Measurements from ENCODE around the gene DLG5.

DLG5 gene

DNA sequence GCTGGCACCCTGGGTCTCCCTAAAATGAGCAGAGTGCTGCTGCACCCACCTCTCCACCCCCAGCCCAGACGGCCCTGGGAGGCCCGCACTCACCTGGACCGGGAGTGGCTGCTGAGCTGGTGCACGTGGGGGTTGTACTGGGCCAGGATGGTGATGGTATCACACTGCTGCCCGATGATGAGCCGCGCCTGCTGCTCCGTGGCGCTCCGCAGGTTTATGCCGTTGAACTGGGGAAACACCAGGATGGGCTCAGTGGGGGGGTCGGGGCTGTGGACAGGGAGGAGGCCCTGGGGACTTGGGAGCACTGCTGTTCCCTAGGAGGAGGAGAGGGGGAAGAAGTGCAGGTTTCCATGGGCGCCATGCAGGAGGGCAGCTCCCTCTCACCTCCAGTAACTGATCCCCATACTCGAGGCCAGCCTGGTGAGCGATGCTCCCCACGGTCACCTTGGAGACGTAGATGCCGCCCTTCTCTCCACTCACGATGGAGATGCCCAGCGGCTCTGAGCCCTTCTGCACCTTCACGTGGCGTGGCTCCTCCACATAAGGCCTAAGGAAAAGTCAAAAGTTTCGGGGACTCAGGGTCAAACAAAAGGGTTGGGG, 114.6 kb downstream of the DLG5 start:
- DNase-seq, result no peak

DNA sequence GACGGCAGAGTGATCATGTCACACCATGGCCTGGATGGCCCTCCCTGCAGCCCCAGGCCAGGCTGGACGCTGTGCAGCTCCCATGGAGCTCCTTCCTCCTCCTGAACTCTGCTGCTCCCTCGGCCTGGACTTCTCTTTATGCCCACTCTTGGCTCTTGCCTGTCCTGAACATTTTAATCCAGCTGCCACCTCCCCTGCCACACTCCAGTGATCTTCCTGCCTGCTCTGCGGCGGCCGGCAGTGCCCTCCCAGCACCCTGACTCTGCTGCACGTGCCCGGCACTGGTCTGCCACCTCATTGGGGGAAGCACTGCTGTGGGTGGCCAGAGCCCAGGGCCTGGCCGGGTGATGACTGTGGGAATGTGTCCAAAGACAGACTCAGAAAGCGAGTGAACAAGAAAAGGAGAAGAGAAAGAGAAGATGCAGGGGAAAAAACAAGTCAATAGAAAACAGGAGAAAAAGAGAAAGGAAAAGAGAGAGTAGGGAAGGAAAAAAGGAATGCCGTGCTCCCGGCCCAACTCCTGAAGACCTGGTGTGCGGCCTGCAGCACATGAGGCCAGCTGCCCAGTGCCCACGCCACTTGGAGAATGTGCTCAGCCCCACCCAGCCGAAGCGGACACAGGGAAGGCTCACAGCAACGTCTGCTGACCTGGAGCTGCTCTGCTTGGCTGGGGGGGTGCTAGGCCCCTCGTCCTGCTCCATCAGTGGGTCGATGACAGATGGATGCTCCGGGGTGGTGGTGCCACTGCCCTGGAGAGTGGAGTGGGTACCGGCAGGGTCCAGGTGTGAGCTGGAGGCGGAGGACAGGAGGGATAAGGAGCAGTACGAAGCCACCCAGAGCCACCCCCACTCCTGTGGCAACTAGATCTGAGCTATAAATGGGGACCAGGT, 115.9 kb downstream of the DLG5 start:
- DNase-seq, result no peak

DNA sequence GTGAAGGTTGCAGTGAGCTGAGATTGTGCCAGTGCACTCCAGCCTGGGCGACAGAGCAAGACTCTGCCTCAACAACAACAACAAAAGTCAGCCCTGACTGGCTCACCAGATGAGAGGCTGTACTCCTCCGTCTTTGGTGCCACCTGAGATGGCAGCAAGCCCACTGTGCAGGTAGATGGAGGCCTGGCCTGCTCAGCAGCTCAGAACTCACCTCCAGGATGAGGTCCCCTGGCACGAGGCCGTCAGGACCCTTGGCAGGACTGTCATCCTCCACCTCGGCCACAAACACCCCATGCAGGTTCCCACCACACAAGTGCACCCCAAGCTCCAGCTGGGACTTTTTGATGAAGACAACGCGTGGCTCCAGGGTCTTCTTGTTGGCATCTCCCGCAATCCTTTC, 117.2 kb downstream of the DLG5 start:
- no peak for DNase-seq

DNA sequence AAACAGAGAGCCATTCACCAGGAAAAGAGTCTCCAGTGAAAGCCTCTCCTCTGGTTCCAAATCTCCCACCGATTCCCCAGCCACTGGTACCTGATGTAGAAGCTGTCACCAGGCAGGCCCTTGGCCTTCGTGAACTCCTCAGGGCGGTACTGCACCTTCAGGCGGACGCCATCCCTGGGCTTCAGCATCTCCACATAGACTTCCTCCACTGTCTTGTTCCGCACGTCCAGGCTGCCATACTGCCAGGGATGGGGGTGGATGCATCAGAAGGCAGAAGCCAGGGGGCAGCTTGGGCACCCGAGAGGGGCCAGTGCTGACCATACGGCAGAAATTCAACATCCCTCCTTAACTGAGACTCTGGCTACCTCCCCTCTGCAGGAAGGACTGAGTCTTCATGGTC, 118.8 kb downstream of the DLG5 start:
- DNase-seq, result no peak

DNA sequence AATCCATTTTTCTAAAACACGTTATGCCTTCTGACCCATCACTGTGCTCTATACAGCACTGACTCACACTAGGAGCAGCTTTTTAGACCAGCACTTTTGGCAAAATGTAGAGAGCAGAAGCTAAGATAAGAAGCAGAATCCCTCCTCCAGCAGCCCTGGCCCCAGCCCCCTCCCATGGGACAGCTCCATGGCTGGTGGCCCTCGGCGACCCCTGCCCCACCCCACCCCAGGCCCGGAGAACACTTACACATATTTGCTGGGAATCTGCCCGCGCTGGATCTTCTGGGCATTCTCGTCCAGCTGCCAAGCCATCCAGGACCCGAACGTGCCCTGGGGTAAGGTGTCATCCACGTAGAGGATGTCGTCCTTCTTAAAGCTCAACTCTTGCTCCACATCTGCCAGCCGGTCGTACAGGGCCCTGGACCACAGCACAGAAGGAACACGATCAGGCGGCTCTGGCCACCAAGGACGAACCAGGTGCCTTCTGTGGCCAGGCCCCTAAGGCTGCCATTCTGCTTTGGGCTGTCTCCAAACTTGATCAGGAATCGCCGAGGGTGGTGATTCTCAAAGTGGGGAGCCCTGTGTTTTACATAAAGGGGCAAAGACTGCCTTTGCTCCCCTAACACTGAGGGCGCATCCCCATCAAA, 119.9 kb downstream of the DLG5 start:
- DNase-seq, result no peak

DNA sequence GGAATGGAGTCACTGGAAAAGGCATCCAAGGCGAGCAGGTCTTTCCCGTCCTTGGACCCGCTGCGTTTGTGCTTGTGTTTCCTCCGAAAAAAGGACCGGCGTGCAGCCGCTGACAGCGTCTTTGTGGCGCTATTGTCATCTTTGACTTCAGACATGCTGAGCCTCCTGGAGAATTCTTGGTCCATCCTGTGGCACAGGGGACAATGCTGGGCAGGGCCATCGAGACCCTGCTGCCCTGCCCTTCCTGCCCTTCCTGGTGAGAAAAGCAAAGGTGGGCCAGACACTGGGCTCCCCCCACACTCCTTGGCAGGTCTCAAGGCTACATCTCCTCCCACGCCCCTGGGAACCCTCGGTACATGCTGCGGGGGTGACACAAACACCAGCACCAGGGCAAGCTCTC, 120.9 kb downstream of the DLG5 start:
- no peak for DNase-seq

DNA sequence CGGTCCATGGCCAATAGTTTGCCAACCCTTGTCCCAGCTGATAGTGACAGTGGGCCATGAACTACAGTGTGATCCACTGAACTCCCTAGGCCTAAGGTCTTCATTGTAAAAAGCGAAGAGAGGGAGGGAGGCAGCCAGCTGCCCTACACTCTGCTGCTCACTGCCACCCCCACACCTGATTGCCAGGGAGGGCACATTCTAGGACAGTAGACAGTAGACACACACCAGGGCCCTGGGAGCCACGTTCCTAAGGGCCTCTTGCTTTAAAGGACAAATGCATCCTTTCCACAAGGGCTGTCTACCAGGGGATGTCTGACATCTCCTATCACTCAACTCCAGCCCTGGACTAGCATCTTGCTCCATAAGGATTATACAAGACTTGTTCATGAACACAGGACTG, 122.2 kb downstream of the DLG5 start:
- no peak for DNase-seq

DNA sequence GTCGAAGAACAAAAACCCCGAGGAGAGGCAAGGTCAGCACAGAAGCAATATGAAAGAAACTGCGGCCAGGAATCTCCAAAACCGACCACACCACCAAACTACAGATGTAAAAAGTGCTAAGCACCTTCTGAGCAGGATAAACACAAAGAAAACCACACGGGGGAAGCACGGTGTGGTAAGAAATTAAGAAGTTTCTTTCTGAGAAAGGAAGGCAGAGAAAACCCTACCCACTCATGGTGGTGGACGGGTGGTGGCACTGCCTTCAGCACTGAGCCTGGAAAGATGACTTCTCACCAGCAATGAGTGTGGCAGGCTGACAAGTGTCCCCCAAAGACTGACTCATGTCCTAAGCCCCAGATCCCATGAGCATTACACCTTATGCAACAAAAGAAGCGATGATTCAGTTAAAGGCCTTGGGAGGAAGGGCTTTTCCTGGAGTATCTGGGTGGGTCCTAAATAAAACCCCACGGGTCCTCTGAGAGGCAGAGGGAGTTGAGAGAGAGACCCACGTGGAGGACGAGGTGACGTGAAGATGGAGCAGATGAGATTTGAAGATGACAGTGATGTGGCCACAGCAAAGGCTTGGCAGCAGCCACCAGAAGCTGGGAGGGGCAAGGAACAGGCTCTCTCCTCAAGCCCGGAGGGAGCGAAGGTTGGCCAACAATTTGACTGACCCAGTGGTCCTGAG, 124.9 kb downstream of the DLG5 start:
- DNase-seq, result no peak

DNA sequence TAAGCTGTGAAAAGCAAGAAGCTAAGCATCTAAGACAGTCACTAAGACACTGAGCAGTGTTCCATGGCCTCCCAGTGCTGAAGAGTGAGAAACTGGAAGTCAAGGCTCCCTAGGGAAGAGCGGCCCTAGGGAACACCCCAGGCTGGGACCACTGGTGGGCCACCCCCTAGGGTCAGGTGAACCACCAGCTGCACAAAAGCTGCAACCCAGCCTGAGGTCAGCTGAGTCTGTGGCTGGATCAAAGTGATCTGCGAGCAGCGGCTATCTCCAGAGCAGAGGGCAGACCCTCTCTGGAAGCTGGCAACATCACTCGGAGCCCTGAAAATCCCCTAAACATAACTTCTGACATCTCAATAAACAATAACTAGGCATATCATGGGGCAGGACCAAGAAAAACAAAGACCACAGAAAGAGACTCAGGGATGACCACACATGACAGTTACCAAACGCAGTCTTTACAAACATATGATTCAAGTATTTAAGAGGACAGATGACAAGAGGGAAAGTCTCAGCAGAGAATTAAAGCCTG, 125.8 kb downstream of the DLG5 start:
- DNase-seq, result no peak

DNA sequence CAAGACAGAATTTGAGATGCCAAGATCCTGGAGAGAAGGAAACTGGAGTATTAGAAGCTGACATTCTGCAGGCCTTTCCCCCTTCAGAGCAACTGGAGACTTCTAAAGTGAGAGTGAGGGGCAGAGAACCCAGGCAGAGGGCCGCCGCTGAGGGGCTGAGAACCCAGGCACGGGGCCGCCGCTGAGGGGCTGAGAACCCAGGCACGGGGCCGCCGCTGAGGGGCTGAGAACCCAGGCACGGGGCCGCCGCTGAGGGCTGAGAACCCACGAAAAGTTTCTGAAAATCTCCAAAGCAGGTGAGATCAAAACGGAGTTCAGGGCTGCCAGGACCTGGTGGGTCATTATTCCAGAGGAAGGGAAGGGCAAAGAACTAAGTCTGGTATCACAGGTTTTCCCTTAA, 126.2 kb downstream of the DLG5 start:
- DNase-seq, result no peak

DNA sequence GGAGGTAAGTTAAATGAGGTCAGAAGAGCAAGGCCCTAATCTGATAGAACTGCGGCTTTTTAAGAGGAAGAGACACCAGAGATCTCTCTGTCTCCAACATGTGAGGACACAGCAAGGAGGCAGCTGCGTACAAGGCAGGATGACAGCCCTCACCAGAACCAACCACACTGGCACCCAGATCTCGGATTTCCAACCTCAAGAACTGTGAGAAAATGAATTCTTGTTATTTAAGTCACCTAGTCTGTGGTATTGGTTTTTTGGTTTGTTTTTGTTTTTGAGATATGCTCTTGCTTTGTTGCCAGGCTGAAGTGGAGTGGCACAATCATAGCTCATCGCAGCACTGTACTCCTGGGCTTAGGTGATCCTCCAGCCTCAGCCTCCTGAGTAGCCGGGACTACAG, 127.2 kb downstream of the DLG5 start:
- no peak for DNase-seq

DNA sequence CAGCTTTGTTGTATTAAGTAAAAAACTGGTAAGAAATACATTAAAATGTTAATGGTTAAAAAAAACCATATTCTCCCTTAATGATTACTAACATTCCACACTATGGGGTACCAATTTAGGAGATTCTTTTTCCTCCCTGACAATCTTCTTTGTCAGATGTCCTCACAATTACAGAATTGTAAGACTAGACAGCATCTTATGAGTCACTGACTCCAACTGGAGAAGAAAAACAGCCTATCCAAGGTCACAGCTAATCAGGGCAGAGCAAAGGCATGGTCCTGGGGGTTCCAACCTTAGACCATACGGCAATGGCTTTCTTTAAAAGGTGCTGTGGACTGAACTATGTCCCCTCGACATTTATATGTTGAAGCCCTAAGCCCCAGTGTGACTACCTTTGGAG, 127.6 kb downstream of the DLG5 start:
- no peak for DNase-seq

DNA sequence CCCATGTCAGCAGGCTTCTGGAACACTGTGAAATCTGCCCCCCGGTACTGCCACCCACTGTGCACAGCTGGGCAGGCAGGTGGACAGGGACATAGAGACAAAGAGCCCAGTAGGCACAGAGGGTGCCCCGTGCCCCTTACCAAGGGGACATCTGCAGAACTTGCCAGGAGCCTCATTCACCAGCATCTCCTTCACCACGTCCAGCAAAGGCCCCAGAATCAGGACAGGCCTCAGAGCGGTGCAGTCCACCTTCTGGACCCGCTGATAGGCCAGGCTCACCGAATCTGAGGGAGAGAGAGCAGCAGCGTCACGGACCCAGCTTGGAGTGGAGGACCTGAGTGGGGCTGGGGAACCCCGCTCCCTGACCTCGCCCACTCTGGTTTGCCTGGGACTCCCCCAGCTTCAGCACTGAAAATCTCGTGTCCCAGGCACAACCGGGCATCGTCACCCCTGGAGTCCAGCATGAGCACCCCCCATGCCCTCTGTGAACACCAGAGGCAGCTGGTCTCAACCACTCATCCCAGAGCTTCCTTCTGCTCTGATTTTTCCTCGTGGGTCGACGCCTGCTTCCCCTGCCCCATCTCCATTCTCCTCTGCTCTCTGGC, 130.1 kb downstream of the DLG5 start:
- no peak for DNase-seq

DNA sequence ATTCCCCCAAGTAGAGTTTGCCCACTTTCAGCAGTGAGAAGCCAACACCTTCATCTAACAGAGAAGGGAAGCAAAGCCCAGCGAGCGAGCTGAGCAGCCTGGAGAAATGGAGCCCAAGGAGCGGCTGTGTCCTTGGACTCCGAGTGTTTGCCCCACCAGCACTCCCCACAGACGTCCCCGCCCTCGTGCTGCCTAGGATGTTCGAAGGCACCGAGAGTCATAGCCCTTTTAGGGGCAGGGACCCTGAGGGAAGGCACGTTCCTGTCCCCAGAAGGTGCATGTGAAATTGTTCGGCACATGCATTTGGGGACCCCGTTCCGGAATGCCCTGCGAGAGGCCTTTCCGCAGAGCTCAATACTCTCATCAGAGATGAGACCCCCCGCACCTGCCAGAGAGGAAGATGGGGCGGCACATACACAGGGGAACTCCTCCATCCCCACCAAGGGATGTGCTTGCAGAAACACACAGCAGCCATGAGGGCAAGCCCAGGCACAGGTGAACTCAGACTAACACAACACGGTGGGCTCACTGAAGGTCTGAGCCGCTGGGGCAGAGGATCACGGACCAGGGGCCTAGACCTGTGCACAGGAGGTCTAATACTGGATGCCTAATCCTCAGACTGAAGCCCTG, 131.0 kb downstream of the DLG5 start:
- DNase-seq, result no peak

DNA sequence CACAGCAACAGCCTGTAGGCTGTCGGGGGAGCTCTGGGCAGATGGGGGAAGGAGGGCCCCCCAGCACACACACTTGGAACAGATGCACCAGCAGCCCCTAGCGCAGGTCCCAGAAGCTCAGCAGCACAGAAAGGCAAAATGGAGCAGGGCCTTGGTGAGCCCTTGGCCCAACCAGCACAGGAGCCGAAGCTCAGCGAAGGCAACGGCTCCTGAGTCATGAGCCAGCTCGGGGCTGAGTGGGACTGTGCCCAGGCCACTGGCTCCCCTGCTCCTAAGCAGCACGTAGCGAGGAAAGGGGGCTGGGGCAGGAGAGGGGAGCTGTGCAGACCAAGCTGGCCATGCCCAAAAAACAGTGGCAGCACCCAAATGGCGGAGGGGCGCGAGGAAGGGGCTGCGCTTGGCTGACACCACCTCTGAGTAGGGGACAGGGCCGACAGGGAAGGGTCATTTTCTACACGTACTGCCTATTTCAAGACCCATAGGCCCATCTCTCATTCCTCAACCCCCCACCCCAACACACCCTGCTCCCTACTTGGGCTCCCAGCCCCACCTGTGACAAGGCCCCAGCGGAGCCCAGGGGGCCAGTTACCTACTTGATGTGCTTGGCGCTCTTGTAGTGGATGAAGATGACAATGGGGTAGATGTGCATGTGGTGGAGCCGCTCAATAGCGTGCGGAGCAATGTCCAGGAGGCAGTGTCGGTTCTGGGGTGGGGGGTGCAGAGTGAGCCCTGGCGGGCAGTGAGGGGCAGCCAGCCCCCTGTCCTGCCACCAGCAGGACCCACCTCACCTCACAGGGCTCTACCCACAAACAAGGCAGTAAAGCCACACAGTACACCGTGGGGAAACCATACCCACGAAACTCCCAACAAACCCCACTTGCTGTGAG, 132.1 kb downstream of the DLG5 start:
- no peak for DNase-seq

DNA sequence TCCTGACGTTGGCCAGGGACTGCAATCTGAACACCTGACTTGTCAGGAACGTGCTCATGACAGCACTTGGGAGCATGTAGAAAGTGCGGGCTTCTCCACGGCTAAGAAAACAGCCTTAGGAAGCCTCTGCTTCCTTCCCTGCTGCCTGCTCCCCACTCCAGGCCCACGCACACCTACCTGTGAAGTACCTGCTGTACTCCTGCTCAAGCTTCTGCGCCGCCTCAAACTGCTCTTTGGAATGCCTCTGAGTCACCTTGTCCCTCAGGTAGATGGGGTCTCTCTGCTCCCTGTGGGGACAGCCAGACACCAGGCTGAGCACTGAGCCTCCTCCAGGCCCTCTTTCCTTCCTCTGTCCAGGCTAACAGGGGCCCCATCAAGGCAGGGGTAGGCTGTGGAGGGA, 132.7 kb downstream of the DLG5 start:
- no peak for DNase-seq

DNA sequence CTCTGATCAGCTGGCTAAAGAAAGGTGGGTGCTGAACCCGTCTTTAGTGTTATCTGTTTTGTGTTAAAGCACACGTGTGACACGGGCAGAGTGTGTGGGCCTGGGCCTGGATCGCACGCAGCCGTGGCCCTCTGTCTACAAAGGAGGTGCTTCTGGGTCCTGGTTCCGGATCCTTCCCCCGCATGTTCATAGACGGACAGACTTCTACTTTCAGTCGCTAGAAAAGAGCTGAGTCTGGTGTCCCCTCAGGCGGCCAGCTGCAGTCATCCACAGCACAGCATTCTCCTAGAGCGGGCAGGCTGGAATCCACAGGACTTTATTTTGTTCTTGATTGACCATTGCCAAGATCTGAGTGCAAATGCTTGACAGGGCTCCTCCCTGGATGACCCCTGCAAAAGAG, 134.4 kb downstream of the DLG5 start:
- DNase-seq, result no peak

DNA sequence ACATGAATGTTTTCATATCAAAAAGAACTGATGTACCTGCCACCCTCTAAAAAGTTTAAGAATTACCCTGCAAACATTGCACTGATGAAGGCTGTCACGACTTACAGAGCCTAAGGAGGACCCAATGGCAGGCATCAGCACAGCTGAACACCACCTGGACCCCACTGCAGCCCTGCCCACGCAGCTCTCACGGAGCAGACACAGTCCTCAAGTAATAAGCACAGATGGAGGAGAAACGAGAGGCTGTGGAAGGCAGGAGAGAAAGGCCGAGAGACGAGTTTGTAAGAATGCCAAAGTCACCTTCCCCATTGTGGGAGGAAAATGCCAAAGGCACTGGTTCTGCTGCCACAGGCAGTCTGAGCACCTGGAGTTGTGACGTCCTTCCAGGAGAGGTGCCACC, 135.0 kb downstream of the DLG5 start:
- no peak for DNase-seq

DNA sequence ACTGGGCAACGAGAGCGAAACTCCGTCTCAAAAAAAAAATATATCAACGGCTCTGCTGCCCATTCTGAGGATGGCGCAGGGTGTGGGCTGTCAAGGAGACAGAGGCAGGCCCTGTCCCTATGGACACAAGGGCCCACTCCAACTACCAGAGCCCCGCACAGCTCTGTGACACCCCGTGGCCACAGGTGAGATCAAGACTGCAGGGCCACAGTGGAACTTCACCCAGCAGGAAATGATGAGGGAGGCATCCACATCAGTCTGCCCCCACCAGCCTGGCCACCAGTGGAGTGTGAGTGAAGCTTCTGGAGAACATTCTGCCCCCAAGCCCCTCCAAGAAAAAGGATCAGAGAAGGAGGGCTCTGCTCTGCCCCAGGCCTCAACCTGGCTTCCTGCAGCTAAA, 136.7 kb downstream of the DLG5 start:
- no peak for DNase-seq

DNA sequence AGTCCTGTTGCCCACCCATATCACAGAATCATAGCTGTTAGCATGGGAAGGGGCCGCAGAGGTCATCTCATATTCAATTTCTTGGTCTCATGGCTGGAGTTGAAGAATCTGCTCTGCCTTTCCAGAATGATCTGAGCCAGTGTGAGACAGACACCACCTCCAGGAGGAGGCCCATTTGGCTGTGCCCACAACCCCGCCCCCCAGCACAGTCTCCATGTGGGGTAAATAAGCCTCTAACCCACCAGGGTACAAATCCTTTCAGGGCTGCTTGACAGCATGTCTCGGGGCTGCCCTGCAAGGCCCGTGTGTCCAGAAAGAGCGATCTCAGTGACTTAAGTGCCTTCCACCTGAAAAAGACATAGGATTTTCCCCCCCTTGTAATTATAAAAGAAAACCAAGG, 137.5 kb downstream of the DLG5 start:
- DNase-seq, result no peak

DNA sequence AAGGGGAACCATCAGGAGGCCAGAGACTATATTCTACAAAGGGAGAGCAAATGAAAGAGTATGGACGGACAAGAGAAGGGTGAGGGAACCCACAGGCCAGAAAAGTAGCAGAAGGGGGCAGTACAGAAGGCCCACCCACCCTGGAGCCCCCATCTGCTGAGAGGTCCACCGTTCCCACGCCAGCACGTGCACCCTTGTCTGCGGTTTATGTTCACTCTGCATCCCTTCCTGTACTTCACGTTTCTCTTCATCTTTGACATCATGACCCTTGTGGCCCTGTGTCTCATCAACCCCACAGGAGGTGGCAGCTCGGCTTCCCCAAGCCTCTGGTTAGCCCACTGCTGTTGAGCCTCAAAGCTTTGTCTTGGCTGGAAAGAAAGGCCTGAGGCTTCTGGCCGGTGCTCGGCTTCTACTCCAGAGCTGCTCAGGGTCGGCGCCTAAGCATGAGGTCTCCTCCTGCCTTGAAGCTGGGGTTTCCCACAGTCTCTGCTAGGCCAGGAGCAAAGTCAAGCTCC, 138.0 kb downstream of the DLG5 start:
- DNase-seq, result no peak
